GM21529 (cell line): Measurements from ENCODE around the gene MAML2.

Experiments
- ATAC-seq: cut with Tn5 transposase; IDR thresholded peaks from one replicate; pipeline ENCODE4 v1.9.1; 2021; ENCODE audit not compliant: unreplicated experiment

MAML2 gene

GRCh38 chr11:96109331-96110030 lies 233.5 kb downstream of the MAML2 start:
- ATAC-seq, result no peak

GRCh38 chr11:96107143-96107824 lies 235.7 kb downstream of the MAML2 start:
- no peak for ATAC-seq

- no peak for ATAC-seq
Observed at GRCh38 chr11:96106645-96107044, 236.3 kb downstream of the MAML2 start.

- no peak for ATAC-seq
Observed at GRCh38 chr11:96105944-96106343, 237.1 kb downstream of the MAML2 start.

- no peak for ATAC-seq
Observed at GRCh38 chr11:96105197-96105895, 237.6 kb downstream of the MAML2 start.

- no peak for ATAC-seq
Observed at GRCh38 chr11:96104496-96104895, 238.5 kb downstream of the MAML2 start.

- no peak for ATAC-seq
Observed at GRCh38 chr11:96103721-96104120, 239.3 kb downstream of the MAML2 start.

GRCh38 chr11:96103102-96103501 lies 239.9 kb downstream of the MAML2 start:
- no peak for ATAC-seq

- no peak for ATAC-seq
Observed at GRCh38 chr11:96102664-96103078, 240.3 kb downstream of the MAML2 start.

- no peak for ATAC-seq
Observed at GRCh38 chr11:96101146-96101545, 241.8 kb downstream of the MAML2 start.

GRCh38 chr11:96098511-96099241 lies 244.3 kb downstream of the MAML2 start:
- ATAC-seq, result no peak

GRCh38 chr11:96097844-96098421 lies 245.1 kb downstream of the MAML2 start:
- no peak for ATAC-seq

- no peak for ATAC-seq
Observed at GRCh38 chr11:96096360-96096759, 246.6 kb downstream of the MAML2 start.

GRCh38 chr11:96095884-96096303 lies 247.1 kb downstream of the MAML2 start:
- ATAC-seq, result no peak

GRCh38 chr11:96094156-96094555 lies 248.8 kb downstream of the MAML2 start:
- ATAC-seq, result no peak

GRCh38 chr11:96092511-96092910 lies 250.5 kb downstream of the MAML2 start:
- ATAC-seq, result no peak

- ATAC-seq, result no peak
Observed at GRCh38 chr11:96091476-96091875, 251.5 kb downstream of the MAML2 start.

GRCh38 chr11:96090711-96091110 lies 252.3 kb downstream of the MAML2 start:
- ATAC-seq, result no peak

- no peak for ATAC-seq
Observed at GRCh38 chr11:96088914-96089313, 254.1 kb downstream of the MAML2 start.

GRCh38 chr11:96086111-96086510 lies 256.9 kb downstream of the MAML2 start:
- ATAC-seq, result no peak
